Caki2 (cell line): ENCODE measurements around the gene MIF. TPM values are rescaled to one million over a fixed set of nuclear protein-coding genes. Genes with fewer than 3 reads are reported as not detected.
A peak's percentile ranks its signal among the peaks of the same experiment; 100 is the strongest.

Source experiments
- DNase-seq: peaks from one replicate; pipeline ENCODE4 v3.0.0-alpha.2; 2015; ENCODE audit warnings: low read depth
- in situ Hi-C: cut with HindIII; loops from 2 replicates; pipeline ENCODE4 v1.10.0; 2016; ENCODE audit warnings: low sequenced_read_pairs, low pct_unique_long_range_greater_than_20kb, mixed read lengths
- total RNA-seq: library from RNA; depleted of rRNA; stranded (reverse); fragments of >200 nt; shearing (Covaris generic); gene quantifications from 2 replicates; pipeline ENCODE4 v1.2.3, GENCODE V29; 2014; ENCODE audit warnings: low replicate concordance

MIF gene
- total RNA-seq, 1 experiment from 2014 or later = 2,027 TPM

DNA sequence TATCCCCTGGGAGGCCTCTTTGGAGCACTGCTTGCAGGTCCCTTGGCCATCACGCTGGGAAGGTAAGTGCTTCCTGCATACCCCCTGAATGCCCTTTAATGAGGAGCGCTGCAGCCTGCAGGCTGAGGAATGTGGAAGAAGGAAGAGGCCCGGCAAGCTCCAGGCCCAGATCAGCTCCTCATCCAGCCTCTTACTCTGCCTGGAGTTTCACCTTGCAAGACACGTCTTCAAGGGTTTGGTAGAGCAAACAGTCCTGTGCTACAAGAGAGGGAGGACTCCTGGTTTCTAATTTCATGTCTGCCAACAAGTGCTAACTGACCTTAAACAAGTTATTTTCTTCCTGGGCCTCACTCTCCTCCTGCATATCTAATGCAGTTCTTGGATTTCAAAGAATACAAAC lies 25.6 kb upstream of the MIF start:
- in situ Hi-C loops = no loop called here
- DNase-seq = no peak

DNA sequence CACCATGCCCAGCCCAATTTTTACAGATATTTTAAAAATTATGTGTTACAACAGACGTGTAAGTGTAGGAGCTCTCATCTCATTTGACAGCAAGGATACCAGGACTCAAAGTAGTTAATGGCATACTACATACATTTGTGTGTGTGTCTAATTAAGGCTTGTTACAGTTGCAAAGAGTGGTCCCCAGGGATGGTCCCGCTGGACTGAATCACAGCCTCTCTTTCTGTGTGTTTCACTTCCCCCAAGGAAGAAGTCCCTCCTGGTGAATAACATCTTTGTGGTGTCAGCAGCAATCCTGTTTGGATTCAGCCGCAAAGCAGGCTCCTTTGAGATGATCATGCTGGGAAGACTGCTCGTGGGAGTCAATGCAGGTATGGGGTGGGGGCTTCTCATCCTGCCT lies 19.3 kb upstream of the MIF start:
- no peak for DNase-seq

DNA sequence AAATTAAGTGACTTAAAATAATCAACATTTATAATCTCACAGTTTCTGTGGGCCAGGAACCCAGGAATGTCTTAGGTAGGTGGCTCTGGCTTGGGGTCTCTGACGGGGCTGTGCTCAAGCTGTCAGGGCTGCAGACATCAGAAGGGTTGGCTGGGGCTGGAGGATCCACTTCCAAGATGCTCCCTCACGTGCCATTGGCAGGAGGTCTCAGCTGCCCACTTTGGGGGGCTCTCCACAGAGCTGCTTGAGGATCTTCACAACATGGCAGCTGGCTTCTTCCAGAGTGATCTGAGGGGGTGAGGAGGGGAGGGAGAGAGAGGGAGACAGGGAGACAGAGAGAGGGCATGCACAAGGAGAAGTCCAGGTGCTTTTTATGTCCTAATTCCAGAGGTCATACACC lies 18.4 kb upstream of the MIF start:
- DNase-seq = no peak
- in situ Hi-C loops = no loop called here

More for the DNA sequence above, 19.3 kb upstream of the MIF start:
- in situ Hi-C loops = no loop called here

GRCh38 chr22:23877566-23877965 lies 16.6 kb upstream of the MIF start:
- in situ Hi-C loops = no loop called here
- no peak for DNase-seq

DNA sequence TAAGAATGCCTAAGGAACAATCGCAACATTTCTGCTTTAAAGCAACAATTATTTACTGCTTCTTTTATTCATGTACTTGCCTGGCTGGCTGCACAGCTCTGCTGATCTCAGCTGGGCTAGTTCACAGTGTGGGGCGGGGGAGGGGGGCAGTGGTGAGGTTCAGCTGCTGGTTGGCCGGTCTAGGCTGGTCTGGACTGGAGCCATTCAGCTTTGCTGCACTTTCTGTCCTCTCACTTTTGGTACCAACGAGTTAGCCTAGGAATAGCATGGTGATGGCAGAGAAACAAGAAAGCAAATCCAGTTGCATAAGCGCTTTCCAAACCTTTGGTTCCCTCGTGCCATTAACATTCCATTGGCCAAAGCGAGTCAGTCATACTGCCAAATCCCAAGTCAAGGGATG lies 16.0 kb upstream of the MIF start:
- DNase-seq = no peak
- in situ Hi-C loops = no loop called here

DNA sequence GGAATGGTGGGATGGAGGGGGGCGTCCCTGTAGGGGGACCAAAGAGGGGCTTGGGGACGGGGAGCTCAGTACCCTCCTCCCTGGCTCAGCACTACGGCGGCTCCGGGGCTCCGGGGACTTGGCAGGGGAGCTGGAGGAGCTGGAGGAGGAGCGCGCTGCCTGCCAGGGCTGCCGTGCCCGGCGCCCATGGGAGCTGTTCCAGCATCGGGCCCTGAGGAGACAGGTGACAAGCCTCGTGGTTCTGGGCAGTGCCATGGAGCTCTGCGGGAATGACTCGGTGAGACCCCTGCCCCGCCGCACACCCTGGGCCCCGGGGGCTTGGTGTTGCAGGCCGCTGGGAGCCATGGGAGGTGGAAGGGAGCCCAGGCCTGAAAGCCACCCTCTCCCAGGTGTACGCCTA lies 11.8 kb upstream of the MIF start:
- in situ Hi-C loops = no loop called here
- no peak for DNase-seq

DNA sequence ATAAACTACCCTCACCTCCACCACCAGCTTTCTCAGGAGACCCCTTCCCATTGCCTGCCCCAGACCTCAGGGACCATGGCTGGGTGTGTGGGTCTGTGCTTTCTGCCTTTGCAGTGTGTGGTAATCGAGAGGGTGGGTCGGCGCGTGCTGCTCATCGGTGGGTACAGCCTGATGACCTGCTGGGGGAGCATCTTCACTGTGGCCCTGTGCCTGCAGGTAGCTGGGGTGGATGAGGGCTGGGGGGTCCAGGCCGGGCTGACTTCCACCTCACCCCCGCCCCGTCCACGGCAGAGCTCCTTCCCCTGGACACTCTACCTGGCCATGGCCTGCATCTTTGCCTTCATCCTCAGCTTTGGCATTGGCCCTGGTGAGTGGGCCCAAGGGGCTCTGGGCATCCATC lies 10.5 kb upstream of the MIF start:
- in situ Hi-C loops = no loop called here
- no peak for DNase-seq

DNA sequence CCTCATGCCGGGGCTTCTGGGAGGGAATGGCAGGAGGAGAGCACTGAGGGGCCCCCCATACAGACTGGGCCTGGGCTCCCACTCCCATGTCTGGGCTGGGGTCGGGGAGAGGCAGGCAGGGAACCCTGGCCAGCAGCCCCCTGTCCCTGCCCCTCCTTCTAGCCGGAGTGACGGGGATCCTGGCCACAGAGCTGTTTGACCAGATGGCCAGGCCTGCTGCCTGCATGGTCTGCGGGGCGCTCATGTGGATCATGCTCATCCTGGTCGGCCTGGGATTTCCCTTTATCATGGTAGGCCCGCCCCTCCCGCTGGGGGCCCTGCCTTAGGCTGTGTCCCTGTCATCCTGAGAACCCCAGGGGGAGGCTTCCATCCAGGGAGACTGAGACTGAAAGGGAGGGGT lies 10.0 kb upstream of the MIF start:
- in situ Hi-C loops = no loop called here

GRCh38 chr22:23888615-23889401 lies 5.4 kb upstream of the MIF start:
- peak; percentile 50 for DNase-seq
- in situ Hi-C loops = no loop called here

More for the DNA sequence above, 10.0 kb upstream of the MIF start:
- no peak for DNase-seq

- DNase-seq = no peak
- in situ Hi-C loops = no loop called here
Measured at GRCh38 chr22:23889620-23890019, 4.6 kb upstream of the MIF start.

- no peak for DNase-seq
- in situ Hi-C loops = no loop called here
Measured at GRCh38 chr22:23891726-23892125, 2.5 kb upstream of the MIF start.

- no peak for DNase-seq
- in situ Hi-C loops = no loop called here
Measured at GRCh38 chr22:23892130-23892529, 2.1 kb upstream of the MIF start.

GRCh38 chr22:23892706-23893105 lies 1.5 kb upstream of the MIF start:
- DNase-seq = no peak
- in situ Hi-C loops = no loop called here

- in situ Hi-C loops = no loop called here
- no peak for DNase-seq
Measured at GRCh38 chr22:23893121-23893944, 850 bp upstream of the MIF start.

GRCh38 chr22:23894710-23895598 lies 771 bp downstream of the MIF start:
- in situ Hi-C loops = no loop called here
- DNase-seq = peak; percentile 87

- in situ Hi-C loops = no loop called here
- DNase-seq = no peak
Measured at GRCh38 chr22:23895599-23896144, 1.5 kb downstream of the MIF start.

GRCh38 chr22:23896166-23896522 lies 2.0 kb downstream of the MIF start:
- in situ Hi-C loops = no loop called here
- DNase-seq = no peak

DNA sequence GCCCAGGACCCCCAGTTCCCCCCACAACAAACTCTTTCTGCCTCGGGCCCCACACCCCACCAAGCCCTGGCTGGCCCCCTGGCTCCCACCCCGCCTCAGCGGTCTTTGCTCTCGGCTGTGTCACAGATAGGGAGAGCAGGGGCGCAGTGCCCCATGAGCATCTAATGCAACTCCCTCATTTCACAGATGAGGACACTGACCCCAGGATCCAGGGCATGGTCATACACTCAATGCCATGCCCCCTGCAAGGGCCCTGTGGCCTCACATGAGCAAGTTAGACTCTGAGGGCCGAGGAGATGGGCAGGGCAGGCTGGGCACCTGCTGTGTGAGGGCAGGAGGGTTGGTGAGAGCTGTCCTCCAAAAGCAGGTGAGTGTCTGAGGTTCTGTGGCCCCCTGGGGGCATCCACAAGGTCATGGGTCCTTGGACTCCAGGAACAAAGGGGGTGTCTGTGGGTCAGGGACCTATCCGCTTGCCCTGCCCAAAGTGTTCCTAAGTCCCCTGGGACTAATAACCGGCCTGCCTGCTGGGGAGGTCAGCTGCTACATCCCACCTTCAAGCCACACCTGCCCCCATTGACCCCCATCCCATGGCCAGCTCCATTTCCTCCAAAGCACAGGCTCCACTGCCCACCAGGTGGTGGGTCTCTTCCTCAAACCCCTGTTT lies 2.5 kb downstream of the MIF start:
- in situ Hi-C loops = no loop called here
- DNase-seq = no peak
